Putamen (tissue), 1 donor: ENCODE data around the gene EML1.

Experiments used
- DNase-seq: peaks from one replicate; pipeline ENCODE4 v3.0.0-alpha.2; 2016; ENCODE audit warnings: low spot score

The EML1 gene

DNA sequence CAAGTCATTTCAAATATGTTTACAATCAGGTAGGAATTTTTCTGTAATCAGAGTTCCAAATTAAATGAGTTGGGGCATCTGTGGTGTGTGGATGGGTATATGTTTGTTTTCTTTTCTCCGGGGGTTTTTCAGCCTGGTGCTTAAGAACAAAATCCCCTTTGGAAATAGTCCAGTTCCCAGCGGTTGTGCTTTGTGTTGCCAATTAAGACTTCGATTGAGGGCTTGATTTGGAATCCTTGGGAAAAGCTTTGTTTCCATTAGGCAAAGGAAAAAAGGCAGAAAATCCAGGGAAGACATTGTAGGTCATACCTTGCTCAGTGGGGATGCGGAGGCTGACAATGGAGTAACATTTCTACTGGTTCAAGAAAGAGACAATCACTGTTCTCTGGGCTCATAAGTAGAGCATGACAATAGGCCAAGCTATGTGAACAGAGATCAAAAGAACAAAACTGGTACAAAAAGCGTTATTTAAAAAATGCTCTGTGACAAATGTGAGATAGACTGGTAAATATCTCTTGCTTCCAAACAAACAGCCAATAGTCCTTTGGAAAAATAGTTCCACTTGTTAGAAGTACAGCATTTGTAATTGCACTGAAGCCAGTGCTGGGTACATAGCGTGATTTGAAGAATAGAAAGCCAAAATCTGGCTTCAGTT, 79.7 kb downstream of the EML1 start:
- DNase-seq = no peak

DNA sequence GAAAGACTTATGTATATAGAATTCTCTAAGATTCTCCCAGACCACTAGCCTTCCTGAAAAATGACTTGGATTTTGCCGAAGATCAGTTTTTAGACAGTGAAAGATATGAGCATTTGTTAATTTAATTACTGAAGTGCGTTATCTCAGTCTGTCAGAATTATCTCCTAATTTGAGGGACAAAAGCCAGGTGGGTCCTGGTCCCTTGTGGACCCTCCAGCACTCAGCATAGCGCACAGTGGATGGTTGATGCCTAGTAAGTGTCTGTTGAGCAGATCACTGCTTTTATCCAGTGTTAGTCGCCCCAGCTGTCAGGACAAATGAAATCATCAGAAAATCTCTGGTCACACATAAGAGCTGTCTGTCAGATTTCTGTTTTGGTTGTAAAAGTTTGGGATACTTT, 80.4 kb downstream of the EML1 start:
- no peak for DNase-seq

DNA sequence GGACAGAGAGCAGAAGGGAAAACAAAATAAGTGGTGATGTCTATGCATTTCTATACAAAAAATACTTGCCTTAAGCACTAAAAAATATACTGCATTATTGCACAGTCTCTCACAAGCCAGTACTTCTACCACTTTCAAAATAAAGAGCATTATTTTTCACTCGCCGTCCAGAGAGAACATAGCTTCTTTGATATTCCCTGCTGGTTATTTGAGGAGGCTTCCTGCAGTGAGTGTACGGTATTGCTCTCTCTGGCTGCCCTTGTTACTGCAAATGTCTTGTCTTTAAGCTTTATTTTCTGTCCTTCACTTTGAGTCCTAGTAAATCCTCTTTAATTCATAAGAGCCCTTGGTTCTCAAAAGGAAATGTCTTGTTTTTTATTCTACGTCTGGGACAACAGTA, 81.1 kb downstream of the EML1 start:
- DNase-seq = no peak

DNA sequence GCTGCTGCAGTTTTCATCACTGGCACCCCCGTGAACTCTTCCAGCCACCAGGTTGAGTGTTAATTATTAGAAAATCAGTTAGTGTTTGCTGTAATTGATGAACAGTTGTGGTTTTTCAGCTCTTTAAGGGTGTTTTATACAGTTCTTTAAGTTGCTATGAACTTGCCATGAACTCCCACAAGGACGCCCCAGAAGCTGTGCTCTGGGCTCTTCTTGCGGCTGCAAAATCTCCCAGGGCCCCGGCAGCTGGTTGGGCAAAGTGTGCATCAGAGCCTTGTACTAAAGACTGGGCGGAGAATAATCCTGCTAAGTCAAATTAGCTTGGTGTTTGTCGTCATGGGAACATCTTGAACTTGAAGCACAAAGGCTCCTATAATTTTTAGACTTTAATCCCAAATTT, 82.2 kb downstream of the EML1 start:
- DNase-seq = no peak

GRCh38 chr14:99875836-99876235, 82.6 kb downstream of the EML1 start:
- DNase-seq = no peak

DNA sequence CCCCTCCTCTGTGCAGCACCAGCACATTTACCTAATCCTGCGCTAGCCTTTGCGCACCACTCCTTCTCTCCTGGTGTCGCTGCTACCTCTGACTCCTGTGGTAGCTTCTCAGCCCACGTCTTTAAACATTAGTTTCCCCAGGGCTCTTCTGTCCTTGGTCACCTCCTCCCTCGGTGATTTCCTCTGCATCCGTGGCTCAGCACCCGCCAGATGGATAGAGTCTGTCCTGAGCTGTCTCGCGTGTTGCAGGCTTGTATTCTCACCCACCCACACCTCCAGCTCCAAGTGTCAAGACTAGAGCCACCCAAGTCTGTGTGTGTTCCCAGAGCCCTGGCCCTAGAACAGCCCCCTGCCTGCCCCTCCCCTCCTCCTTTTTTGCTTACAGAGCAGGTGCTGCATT, 83.2 kb downstream of the EML1 start:
- DNase-seq = no peak

GRCh38 chr14:99878563-99878962, 85.3 kb downstream of the EML1 start:
- DNase-seq = no peak

- no peak for DNase-seq
Measured at GRCh38 chr14:99879401-99880295, 86.4 kb downstream of the EML1 start.

- DNase-seq = peak; percentile 74
Measured at GRCh38 chr14:99880651-99881420, 87.6 kb downstream of the EML1 start.

DNA sequence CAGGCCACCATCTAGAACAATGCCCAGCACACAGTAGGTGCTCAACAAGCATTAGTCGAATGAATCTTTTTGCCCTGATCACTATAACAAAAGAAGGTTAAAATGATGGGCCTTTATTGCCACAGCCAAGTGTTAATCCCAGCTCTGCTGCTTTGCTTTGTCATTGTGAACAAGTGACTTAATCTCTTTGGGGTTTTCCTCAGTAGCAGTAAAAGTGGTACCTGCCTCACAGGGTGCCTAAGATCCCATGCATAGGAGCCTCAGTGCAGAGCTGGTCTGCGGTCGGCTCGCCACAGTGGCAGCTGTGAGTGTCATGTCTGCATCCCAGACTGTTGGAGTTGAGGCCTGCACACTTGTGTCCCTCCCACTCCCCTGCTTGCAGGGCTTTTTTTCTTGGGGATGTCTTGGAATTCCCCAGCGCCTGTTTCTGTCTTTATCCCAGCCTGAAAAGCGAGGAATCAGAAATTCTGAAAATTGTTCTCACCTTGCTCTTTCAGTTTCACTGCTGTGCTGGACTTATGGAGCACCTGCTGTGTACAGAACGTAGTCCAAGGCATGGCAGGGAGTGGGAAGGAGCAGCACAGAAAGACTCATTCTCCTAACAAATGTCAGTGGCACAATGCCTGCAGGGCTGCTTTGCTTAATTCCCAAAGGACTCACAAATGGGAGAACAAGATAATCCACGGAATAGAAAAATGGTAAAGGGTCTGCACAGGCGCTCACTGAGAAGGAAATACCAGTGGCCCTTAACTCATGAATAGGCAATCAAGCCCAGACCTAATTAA, 90.8 kb downstream of the EML1 start:
- DNase-seq = no peak

GRCh38 chr14:99884834-99885648, 91.8 kb downstream of the EML1 start:
- peak; percentile 71 for DNase-seq

- no peak for DNase-seq
Measured at GRCh38 chr14:99885649-99885958, 92.4 kb downstream of the EML1 start.

DNA sequence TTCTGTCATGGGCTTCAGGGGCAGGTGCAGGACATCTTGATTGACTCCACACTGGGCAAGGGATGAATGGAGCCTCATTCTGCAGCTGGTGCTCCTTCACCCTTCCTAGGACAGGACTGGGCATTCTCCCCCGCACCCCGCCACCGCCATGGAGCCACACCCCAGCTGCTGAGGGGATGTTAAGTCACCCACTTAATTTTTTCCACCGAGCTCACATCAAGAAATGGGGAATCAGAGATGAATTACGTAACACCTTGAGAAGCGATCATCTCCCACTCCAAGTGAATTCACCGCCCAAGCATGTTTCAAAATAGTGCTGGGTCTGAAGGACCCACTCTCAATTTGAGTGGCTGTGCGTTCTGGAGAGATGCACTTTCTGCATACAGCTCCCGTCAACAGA, 94.2 kb downstream of the EML1 start:
- peak; percentile 75 for DNase-seq

- no peak for DNase-seq
Measured at GRCh38 chr14:99888149-99888548, 94.9 kb downstream of the EML1 start.

DNA sequence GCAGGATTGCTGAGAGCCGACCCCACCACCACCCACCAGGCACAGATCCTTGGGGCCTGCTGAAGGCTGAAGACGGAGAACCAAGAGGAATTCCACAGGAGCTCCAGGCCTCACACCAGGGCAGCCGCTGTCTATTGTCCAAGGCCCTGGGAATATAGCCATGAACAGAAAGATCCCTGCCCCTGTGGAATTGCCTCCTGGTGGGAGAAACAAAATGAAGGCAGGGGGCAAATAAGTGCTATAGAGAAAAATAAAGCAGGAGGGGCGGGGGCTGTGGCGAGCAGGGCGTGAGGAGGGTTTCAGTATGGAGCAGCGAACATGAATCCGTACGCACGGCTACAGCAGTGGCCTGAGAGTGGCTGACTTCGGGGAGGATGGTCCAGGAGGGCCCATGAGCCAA, 96.1 kb downstream of the EML1 start:
- no peak for DNase-seq

DNA sequence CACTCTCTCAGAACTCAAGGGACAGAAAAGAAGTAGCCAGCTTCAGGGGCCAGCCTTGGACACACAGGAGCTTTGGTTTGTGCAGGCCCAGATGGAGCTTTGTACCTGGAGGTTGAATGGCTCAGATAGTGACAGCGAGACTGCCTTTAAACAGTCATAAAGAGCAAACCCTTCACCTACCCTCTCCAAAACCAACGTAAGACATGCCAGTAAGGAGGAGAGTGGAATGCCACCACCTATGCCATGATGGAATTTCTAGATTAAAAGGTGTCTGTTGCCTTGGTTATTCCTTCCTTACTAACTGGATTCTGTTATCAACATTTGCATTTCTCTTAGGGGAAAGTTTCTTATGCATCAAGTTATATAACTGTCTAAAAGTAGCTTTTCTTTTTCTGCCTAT, 98.1 kb downstream of the EML1 start:
- DNase-seq = no peak

DNA sequence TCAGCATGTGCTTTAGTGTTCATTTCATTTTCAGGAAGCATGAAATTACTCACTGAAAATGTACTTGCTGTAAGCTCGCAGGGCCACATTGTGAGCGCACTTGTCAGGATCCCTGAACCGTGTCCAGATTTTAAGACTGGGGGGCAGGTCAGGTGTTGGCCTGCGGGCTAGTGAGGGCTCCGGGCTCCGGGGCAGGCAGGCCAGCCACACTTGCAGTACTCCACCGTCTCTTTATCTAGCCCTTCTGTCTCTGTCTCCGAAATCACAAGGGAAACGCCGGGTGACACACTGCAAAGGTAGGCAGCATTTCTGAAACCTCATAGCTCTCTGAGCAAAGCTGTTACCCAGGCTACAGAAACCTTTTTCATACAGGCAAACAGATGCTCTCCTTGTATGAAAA, 98.7 kb downstream of the EML1 start:
- DNase-seq = no peak

DNA sequence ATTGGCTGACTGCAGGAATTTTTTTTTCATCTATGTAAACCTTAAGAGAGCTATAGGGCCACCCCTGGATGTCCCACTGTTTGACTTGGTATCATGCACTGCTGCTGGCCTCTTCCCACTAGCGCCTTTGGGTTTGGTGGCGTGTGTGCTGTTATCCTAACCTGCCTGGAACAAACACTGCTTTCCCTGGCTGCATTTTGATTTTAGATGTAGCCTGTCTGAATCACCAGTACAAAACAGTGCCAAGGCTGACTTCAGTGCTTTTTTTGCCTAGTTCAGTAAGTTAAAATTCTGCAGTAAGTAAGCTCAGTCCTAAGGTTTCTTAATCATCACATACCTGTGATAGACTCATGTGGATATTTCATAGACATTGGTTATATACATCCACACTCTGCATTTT, 99.2 kb downstream of the EML1 start:
- no peak for DNase-seq

GRCh38 chr14:99896361-99896760, 103.1 kb downstream of the EML1 start:
- DNase-seq = no peak

GRCh38 chr14:99899578-99900178, 106.5 kb downstream of the EML1 start:
- no peak for DNase-seq

GRCh38 chr14:99902925-99903324, 109.7 kb downstream of the EML1 start:
- DNase-seq = no peak
